ENCODE data around the gene MSRB3. TPM values are rescaled to one million over a fixed set of nuclear protein-coding genes. Genes with fewer than 3 reads are reported as not detected.

The MSRB3 gene
- total and polyA plus RNA-seq, 8 donors, result 10.7 to 142 (median 27.8) TPM

DNA sequence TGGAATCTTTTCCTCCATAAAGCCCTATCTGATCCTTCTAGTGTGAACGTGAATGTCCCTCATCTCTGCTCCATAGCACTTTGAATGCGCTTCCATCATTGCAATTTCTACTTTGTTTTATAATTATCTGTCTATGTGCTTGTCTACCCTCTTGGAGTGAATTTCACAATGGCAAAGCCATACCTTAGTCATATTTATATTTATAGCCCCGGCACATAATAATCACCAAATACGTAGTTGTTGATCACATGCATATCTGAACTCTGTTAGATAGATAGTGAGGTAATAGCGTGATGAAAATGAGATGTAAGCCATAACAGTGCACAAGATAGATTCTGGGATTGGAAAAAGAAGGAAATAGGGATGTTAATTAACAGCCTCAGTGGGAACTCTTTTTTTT, 55.2 kb downstream of the MSRB3 start:
- H3K36me3 ChIP-seq, result peaks cover 0 to 9% (median 3%) of the 10 kb centered on the region in 4 donors
- H3K27me3 ChIP-seq, result no peaks in the 10 kb centered on the region
- H3K4me1 ChIP-seq, result peaks cover 0 to 7% (median 5%) of the 10 kb centered on the region in 4 donors
- intact Hi-C loops (cut with DNase I; ENCODE audit: low total_unique reads), result no loop called here
- no peak overlapping the region for H3K4me3 ChIP-seq
- WGBS, 5 donors, result 92 to 96% (median 94%) methylated on average over 5 of the region's 5 CpGs
- H3K27ac ChIP-seq, result no peak overlapping the region
- H3K9me3 ChIP-seq, result no peaks in the 10 kb centered on the region
- DNase-seq, result no peak
- TF ChIP-seq, protein P1, sequence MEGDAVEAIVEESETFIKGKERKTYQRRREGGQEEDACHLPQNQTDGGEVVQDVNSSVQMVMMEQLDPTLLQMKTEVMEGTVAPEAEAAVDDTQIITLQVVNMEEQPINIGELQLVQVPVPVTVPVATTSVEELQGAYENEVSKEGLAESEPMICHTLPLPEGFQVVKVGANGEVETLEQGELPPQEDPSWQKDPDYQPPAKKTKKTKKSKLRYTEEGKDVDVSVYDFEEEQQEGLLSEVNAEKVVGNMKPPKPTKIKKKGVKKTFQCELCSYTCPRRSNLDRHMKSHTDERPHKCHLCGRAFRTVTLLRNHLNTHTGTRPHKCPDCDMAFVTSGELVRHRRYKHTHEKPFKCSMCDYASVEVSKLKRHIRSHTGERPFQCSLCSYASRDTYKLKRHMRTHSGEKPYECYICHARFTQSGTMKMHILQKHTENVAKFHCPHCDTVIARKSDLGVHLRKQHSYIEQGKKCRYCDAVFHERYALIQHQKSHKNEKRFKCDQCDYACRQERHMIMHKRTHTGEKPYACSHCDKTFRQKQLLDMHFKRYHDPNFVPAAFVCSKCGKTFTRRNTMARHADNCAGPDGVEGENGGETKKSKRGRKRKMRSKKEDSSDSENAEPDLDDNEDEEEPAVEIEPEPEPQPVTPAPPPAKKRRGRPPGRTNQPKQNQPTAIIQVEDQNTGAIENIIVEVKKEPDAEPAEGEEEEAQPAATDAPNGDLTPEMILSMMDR (IDR thresholded peaks at IDR 0.05), result no peak
- TF ChIP-seq POLR2A (IDR thresholded peaks at IDR 0.05), result no peak
- no peak for TF ChIP-seq POLR2AphosphoS5 (IDR thresholded peaks at IDR 0.05)
- no peak for TF ChIP-seq EP300 (IDR thresholded peaks at IDR 0.05)

DNA sequence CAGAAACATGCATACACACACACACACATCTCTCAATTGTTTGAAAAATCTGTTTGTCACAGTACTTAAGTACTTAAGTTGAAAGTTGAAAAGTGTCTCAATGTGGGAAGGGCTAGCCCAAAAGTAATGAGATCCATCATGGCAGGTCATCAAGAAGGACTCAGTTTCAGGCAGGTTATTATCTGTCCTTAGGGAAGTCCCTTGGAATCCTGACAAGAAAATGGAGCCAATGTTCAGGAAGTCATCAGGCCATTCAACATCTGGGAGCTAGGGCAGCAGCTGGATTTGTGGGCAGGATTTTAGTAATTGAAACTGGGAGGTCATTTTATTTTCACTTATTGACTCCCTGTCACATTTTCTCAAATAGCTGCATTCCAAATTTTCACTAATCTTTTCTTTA, 56.0 kb downstream of the MSRB3 start:
- Histone ChIP-seq H3K36me3 (peaks cover 0 to 9% (median 3%) of the 10 kb centered on the region in 4 donors), H3K4me3 (no peak overlapping the region), H3K27ac (no peak overlapping the region), H3K27me3 (no peaks in the 10 kb centered on the region), H3K4me1 (peaks cover 0 to 7% (median 3%) of the 10 kb centered on the region in 4 donors), H3K9me3 (no peaks in the 10 kb centered on the region)
- peak in 1 of 2 donors; percentile 26 for DNase-seq
- intact Hi-C loops (cut with DNase I; ENCODE audit: low total_unique reads), result no loop called here
- no peak for TF ChIP-seq EP300 (IDR thresholded peaks at IDR 0.05)
- TF ChIP-seq, protein P1 (IDR thresholded peaks at IDR 0.05), result no peak
- TF ChIP-seq POLR2A (IDR thresholded peaks at IDR 0.05), result no peak
- TF ChIP-seq POLR2AphosphoS5 (IDR thresholded peaks at IDR 0.05), result no peak

DNA sequence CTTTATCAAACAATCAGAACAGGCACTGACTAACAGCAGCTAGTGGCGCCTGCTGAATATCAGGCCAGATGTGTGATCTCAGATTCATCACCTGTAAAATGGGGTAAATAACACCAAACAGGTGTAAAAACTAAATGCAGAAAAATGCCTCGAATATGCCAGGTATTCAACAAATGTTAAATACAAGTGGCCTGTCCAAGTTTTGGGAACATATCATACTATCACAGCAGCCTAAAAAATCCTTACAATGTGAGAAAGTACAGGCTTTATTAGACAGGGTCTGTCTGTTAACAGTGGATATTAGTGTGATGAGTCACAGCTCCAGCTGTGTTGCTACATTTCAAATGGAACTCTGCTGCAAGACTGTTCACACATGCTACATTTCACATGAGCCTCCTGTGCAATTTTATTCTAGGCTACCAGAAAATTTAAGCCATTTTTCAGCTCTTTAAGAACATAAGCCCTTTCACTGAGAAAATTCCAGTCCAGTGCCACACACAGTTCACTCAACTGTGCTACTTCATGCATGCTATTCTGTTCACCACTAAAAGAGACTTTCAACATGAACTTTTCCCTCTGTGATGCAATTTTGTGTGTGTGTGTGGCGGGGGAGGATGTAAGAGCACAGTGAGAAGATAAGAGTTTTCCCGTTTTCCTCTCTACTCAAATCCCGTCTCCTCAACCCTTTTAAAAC, 56.7 kb downstream of the MSRB3 start:
- H3K36me3 ChIP-seq, result peaks cover 0 to 9% (median 3%) of the 10 kb centered on the region in 4 donors
- TF ChIP-seq, protein P1 (IDR thresholded peaks at IDR 0.05), result no peak
- TF ChIP-seq POLR2AphosphoS5 (IDR thresholded peaks at IDR 0.05), result peak in 2 of 3 donors; percentile 23 to 36
- H3K4me1 ChIP-seq, result peaks cover 0 to 7% (median 3%) of the 10 kb centered on the region in 4 donors
- H3K27ac ChIP-seq, result peak overlapping the region in 1 of 5 donors; percentile 11
- no peaks in the 10 kb centered on the region for H3K9me3 ChIP-seq
- H3K27me3 ChIP-seq, result no peaks in the 10 kb centered on the region
- intact Hi-C loops (cut with DNase I; ENCODE audit: low total_unique reads), result no loop called here
- H3K4me3 ChIP-seq, result no peak overlapping the region
- 59 to 74% (median 64%) methylated on average over 5 of the region's 5 CpGs for WGBS, 5 donors
- peak in 1 of 2 donors; percentile 75 for DNase-seq

DNA sequence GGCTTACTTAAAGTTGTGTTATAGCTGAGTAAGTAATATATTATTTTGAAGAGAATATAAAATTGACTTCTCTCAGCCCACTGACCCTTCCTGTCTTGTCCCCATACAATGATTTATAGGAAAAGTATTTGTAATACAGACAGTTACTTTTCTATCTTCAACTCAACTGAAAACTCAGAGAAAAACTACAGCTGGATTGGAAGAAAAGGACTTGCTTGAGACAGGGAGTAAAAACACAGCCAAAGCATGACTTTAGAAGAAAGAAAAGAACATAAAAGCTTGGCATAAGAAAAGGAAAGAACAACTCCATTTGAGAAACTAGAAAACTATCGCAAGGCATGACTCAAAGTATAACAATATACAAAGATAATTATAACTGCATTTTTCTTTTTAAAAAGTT, 57.5 kb downstream of the MSRB3 start:
- WGBS, 5 donors, result 78 to 96% (median 85%) methylated on average over 1 of the region's 1 CpG
- intact Hi-C loops (cut with DNase I; ENCODE audit: low total_unique reads), result no loop called here
- Histone ChIP-seq H3K27me3 (no peaks in the 10 kb centered on the region), H3K9me3 (no peaks in the 10 kb centered on the region), H3K4me1 (peaks cover 0 to 7% (median 3%) of the 10 kb centered on the region in 4 donors), H3K36me3 (peaks cover 0 to 9% (median 3%) of the 10 kb centered on the region in 4 donors), H3K4me3 (no peak overlapping the region), H3K27ac (peak overlapping the region in 1 of 5 donors; percentile 11)
- TF ChIP-seq, protein P1 (IDR thresholded peaks at IDR 0.05), result no peak
- DNase-seq, result no peak
